Keratinocyte (primary cell): Measurements from ENCODE around the gene CHST8. TPM values are rescaled to one million over a fixed set of nuclear protein-coding genes. Genes with fewer than 3 reads are reported as not detected.

ENCODE experiments used
- DNase-seq: peaks from one replicate; pipeline ENCODE4 v3.0.0-alpha.2; 2011; ENCODE audit warnings: low read depth, missing footprints, low spot score
- FAIRE-seq: peaks from 2 replicates; lab custom pipeline; 2011; peaks lifted over from hg19 to GRCh38; lab: Jason Lieb, UNC
- H2AFZ ChIP-seq: 2 replicates; pipeline ENCODE4 v1.6.0; 2012; ENCODE audit warnings: low read length, control low read depth, inconsistent platforms; ENCODE audit not compliant: control insufficient read depth
- H3K27ac ChIP-seq: 2 replicates; pipeline ENCODE4 v1.5.1; 2011; ENCODE audit warnings: low read length; ENCODE audit not compliant: control insufficient read depth, insufficient read depth
- H3K27me3 ChIP-seq: 3 replicates; pipeline ENCODE4 v1.6.0; 2011; ENCODE audit warnings: low read length; ENCODE audit not compliant: control insufficient read depth, insufficient read depth; ENCODE audit errors: extremely low read depth
- H3K36me3 ChIP-seq, 2 experiments: 2 replicates in 1 of 2; 3 replicates in 1 of 2; pipeline ENCODE4 v1.5.1; 2011; ENCODE audit warnings: low read length in 2 of 2, mild to moderate bottlenecking in 1 of 2; ENCODE audit not compliant: control insufficient read depth in 2 of 2, insufficient read depth in 2 of 2; ENCODE audit errors: extremely low read depth in 1 of 2
- H3K4me1 ChIP-seq: 3 replicates; pipeline ENCODE4 v1.5.1; 2011; ENCODE audit warnings: low read length; ENCODE audit not compliant: control insufficient read depth, insufficient read depth; ENCODE audit errors: extremely low read depth
- H3K4me2 ChIP-seq: 3 replicates; pipeline ENCODE4 v1.6.0; 2011; ENCODE audit warnings: low read depth, low read length; ENCODE audit not compliant: control insufficient read depth, insufficient read depth; ENCODE audit errors: extremely low read depth
- H3K4me3 ChIP-seq, 3 experiments: fragments of 200-600 bp in 1 of 3; sonication (generic) in 1 of 3; 2 replicates in 2 of 3; 3 replicates in 1 of 3; pipeline ENCODE4 v1.5.1; 2011 to 2016; ENCODE audit warnings: low read length in 3 of 3, mild to moderate bottlenecking in 3 of 3, control low read depth in 2 of 3, inconsistent platforms in 1 of 3, low read depth in 1 of 3, mixed read lengths in 1 of 3, mixed run types in 1 of 3, moderate library complexity in 1 of 3; ENCODE audit not compliant: control insufficient read depth in 2 of 3, insufficient read depth in 2 of 3; ENCODE audit errors: extremely low read depth in 1 of 3
- H3K79me2 ChIP-seq: 2 replicates; pipeline ENCODE4 v1.6.0; 2012; ENCODE audit warnings: low read length; ENCODE audit not compliant: control insufficient read depth, insufficient read depth
- H3K9ac ChIP-seq: 3 replicates; pipeline ENCODE4 v1.6.0; 2011; ENCODE audit warnings: low read length; ENCODE audit not compliant: control insufficient read depth, insufficient read depth; ENCODE audit errors: extremely low read depth
- H3K9me1 ChIP-seq: 3 replicates; pipeline ENCODE4 v1.6.0; 2011; ENCODE audit warnings: low read length; ENCODE audit not compliant: control insufficient read depth, insufficient read depth; ENCODE audit errors: extremely low read depth
- H3K9me3 ChIP-seq: 2 replicates; pipeline ENCODE4 v1.5.1; 2012; ENCODE audit warnings: low read depth, low read length; ENCODE audit not compliant: control insufficient read depth
- H4K20me1 ChIP-seq: 3 replicates; pipeline ENCODE4 v1.6.0; 2011; ENCODE audit warnings: low read length; ENCODE audit not compliant: control insufficient read depth, insufficient read depth; ENCODE audit errors: extremely low read depth
- CTCF ChIP-seq, 3 experiments: IDR thresholded peaks in 1 of 3; conservative IDR thresholded peaks in 1 of 3; optimal IDR thresholded peaks in 1 of 3; 2 replicates in 2 of 3; 3 replicates in 1 of 3; pipeline versions ENCODE3 to v1.5.1; 2011; ENCODE audit warnings: low read length in 3 of 3, mild to moderate bottlenecking in 3 of 3, moderate library complexity in 2 of 3, control low read depth in 1 of 3, inconsistent platforms in 1 of 3; ENCODE audit not compliant: insufficient read depth in 2 of 3; ENCODE audit errors: extremely low read depth in 1 of 3
- EZH2 ChIP-seq: IDR thresholded peaks from one replicate; pipeline ENCODE4 v1.6.1; 2012; ENCODE audit warnings: inconsistent platforms, mild to moderate bottlenecking, low read length, moderate library complexity
- dilution Hi-C: fragments of 300-500 bp; cut with MboI; formaldehyde crosslinking; loops from one replicate; pipeline ENCODE4 v1.7.0; 2020; ENCODE audit warnings: low sequenced_read_pairs; ENCODE audit not compliant: extremely low pct_ligation_motif_present
- polyA plus RNA-seq, 5 experiments: library from polyadenylated mRNA; depleted of rRNA in 3 of 5; stranded (reverse) in 3 of 5; stranded (forward) in 1 of 5; unstranded in 1 of 5; fragments of >200 nt; gene quantifications; 1 replicate in 1 of 5; 2 replicates in 3 of 5; 3 replicates in 1 of 5; pipeline versions ENCODE4 v1.2.1 to v1.2.3, GENCODE V29; 2011 to 2012; ENCODE audit warnings: missing spikeins in 2 of 5, low read depth in 1 of 5, low replicate concordance in 1 of 5

The CHST8 gene
- polyA plus RNA-seq, 1 donor (not counting 4 experiments of a cell fraction or from before 2014, with no cell fraction given), result not detected

- dilution Hi-C loops, result no loop called here
- no peak overlapping the region for H3K27ac ChIP-seq
Measured at GRCh38 chr19:33731881-33732280, 110.1 kb downstream of the CHST8 start.

GRCh38 chr19:33734913-33735312 lies 113.2 kb downstream of the CHST8 start:
- TF ChIP-seq EZH2 (no peak), CTCF (optimal IDR thresholded peaks at IDR 0.05 in 1 of 3, IDR thresholded peaks at IDR 0.05 in 1 of 3, conservative IDR thresholded peaks at IDR 0.05 in 1 of 3; ENCODE audit: extremely low read depth in 1 of 3, insufficient read depth in 2 of 3, low read length in 3 of 3) (no peak)
- no peak overlapping the region for H3K4me2 ChIP-seq
- H3K4me1 ChIP-seq, result no peaks in the 10 kb centered on the region
- H3K36me3 ChIP-seq, result no peaks in the 10 kb centered on the region
- no peak overlapping the region for H3K4me3 ChIP-seq
- no peak overlapping the region for H2AFZ ChIP-seq
- no peaks in the 10 kb centered on the region for H3K79me2 ChIP-seq
- DNase-seq (no peak), FAIRE-seq (no peak)
- dilution Hi-C loops, result no loop called here
- no peaks in the 10 kb centered on the region for H3K9me3 ChIP-seq
- no peak overlapping the region for H3K9ac ChIP-seq
- H3K9me1 ChIP-seq, result no peaks in the 10 kb centered on the region
- H4K20me1 ChIP-seq, result no peaks in the 10 kb centered on the region
- H3K27me3 ChIP-seq, result peaks cover 4% of the 10 kb centered on the region
- no peak overlapping the region for H3K27ac ChIP-seq

More at GRCh38 chr19:33731881-33732280, 110.1 kb downstream of the CHST8 start:
- Histone ChIP-seq H3K4me1 (no peaks in the 10 kb centered on the region), H3K27me3 (peaks cover 4% of the 10 kb centered on the region), H3K4me2 (no peak overlapping the region), H3K9ac (no peak overlapping the region), H3K79me2 (no peaks in the 10 kb centered on the region), H3K4me3 (no peak overlapping the region), H3K9me1 (no peaks in the 10 kb centered on the region), H3K9me3 (peaks cover 3% of the 10 kb centered on the region), H4K20me1 (no peaks in the 10 kb centered on the region), H3K36me3 (no peaks in the 10 kb centered on the region), H2AFZ (no peak overlapping the region)
- no peak for TF ChIP-seq EZH2
- TF ChIP-seq CTCF (optimal IDR thresholded peaks at IDR 0.05 in 1 of 3, IDR thresholded peaks at IDR 0.05 in 1 of 3, conservative IDR thresholded peaks at IDR 0.05 in 1 of 3; ENCODE audit: extremely low read depth in 1 of 3, insufficient read depth in 2 of 3, low read length in 3 of 3), result no peak
- DNase-seq, result no peak
- FAIRE-seq, result no peak
